Activated T-cell treated with anti-CD3 and anti-CD28 coated beads for 4 hours (primary cell): ENCODE data around the gene SNX33.
"Not testable (repeated sequence)": the region's sequence is repeated elsewhere in the genome, so short reads cannot be mapped to it uniquely, and the experiment has no call there.

ENCODE experiments used
- DNase-seq: peaks from one replicate; pipeline ENCODE4 v3.0.0-alpha.2; 2020

Gene SNX33

DNA sequence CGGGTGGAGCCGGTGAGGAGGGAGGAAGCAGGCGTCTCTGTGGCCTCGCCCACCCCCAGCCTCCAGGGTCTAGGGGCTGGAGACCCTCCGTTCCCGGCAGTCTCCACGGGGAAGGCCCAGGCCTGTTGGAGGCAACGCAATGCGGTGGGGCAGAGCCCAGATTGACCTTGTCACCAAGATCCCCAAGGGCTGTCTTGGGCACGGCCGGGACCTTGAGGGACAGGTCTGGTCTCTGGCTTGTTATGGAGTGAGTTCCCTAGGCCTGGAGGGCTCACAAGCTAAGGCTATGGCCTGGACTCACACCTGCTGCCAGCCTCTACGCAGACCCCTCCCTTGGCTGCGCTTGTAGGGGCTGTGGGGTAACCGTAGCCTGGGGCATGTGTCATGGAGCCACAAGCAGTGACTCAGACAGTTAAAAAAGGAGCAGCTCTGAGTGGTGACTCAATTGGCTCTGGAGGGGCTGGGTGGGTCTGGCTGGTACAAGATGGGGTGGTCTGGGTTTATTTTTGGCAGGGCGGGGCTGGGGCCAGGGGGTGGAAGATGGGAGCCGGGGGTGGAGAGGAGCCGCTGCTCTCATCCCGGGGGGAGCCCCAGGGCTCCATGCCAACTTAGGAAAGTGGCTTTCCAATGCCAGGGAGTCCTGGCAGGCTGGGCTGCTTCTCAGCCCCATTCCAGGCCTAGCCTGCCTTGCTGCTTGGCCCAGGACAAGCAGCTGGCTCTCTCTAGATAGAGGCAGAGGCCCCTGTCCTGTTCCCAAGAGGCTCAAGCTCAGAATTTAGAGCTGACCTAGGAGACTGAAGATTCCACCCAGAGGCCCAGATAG, 55.9 kb downstream of the SNX33 start:
- not testable (repeated sequence) for DNase-seq

DNA sequence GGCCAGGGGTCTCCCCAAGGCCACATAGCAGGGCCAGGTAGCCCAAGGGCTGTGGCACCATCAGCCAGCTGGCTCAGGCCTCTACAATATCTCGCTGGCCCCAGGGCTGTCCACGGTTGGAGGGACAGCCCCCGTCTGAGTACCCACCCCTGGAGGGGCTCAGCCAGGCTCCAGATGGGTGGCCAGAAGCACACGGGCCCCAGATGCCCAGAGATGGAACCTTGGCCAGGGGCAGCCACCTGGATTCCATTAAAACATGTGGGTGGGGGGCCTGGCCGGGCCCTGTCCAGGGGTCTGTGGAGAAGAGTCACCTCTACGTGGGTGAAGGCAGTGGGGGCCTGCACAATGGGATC, 56.5 kb downstream of the SNX33 start:
- DNase-seq = no peak

DNA sequence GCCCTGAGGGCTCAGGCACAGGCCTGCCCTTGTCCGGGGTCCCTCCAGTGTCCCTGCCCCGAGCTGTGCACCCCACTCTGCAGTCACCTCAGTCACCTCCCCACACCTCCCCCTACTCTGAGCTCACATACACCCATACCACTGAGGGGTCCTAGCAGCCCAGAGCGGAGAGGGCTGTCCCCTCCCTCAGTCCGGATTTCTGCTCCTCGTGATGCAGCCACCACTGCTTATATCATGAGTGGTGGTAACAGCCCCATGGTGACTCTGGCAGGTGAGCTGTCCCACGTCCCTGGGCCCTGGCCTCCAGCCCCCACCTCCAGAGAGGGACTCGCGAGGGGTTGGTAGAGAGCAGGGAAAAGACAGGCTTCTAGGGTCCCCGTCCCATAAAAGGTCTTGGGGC, 56.9 kb downstream of the SNX33 start:
- DNase-seq = no peak

DNA sequence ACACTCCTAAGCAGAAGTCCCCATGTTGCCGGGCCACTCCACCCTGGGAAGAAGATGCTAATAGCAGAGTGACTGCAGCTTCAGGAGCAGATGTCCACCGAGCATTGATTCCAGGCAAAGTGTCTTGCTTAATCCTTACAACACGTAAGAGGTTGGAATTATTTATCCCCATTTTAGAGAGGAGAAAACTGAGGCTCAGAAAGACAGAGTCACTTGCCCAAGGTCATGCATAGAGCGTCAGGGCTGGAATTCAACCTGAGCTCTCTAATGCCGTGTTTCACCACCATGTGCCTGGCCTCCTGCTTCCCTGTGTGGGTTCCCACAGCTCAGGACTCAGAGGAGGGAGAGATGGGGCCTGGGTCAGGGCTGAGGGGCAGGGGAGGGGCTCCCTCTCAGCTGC, 57.7 kb downstream of the SNX33 start:
- DNase-seq = not testable (repeated sequence)

DNA sequence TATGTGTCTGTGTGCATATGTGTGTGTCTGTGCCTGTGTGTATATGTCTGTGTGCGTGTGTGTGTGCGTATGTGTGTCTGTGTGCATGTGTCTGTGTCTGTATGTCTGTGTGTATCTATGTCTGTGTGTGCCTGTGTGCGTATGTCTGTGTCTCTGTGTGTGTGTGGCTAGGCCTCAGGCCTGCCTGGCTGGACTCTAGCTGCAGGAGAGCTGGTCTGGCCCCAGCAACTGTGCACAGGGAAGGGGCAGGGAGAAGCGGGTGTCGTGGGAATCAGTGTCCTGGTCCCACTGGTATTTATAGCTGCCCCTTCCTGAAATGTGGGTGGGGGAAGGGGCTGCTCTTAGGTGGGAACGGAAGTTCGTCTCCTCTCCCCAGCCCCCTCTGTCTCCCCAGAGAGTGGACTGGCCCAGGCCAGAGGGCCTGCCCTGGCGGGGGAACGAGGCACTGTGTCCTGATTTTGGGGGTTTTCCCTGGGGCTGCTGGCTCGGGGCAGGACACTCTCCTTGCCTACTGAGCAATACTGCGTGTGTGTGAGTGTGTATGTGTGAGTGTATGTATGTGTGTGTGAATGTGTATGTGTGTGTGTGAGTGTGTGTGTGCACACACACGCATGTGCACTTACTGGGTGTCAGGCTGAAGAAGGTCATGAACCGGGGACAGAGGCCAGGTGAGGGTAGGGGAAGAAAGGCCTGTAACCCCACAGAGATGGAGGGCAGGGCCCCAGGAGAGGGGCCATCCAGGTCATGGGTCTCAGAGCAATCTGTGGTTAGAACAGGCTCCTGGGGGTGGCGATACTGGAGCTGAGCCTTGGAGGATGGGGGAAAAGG, 58.4 kb downstream of the SNX33 start:
- DNase-seq = no peak

DNA sequence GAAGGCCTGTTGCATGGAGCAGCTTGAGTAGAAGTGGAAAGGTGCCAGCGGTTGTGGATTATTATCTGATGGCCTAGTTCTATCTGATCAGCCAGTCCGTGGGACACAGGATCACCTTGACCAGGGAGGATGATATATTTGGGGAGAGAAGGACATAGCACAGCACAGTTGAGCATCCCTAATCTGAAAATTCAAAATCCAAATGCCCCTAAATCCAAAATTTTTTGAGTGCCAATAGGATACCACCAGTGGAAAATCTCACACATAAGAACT, 58.9 kb downstream of the SNX33 start:
- DNase-seq = no peak

DNA sequence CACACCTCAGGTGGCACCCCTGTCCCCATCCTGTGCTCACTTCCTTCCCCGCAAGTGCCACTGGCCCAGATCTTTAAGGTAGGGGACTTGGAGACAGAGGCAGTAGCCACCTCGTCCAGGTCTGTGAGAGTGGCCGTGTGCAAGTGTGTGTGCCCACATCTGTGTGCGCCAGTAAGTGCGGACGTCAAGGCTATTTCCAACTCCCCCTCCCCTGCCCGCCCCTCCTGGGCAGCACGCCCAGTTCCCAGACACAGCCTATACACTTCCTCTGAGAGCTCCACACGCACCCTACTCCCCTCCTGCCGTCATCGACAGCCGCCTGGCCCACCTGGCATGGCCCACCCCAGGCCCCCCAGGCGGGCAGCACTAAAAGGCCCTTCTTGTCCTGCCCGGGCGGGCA, 61.7 kb downstream of the SNX33 start:
- DNase-seq = not testable (repeated sequence)

DNA sequence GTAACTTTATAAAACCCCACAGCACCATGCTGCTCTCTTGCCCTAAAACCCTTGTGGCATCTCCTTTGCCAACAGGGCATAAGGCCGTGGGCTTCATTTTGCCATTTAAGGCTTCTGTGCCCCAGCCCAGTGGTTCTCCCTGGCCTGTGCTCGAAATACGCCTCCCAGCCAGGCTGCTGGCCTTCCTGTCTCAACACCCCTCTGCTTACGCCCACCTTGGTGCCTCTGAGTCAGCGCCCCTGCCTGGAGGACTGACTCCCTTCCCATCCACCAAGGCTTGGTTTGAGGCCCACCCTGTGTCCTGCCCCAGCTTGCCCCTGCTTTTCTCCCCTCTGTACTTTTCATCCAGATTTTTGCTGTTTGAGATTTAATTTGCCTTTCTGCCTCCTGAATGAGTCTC, 63.2 kb downstream of the SNX33 start:
- DNase-seq = not testable (repeated sequence)

DNA sequence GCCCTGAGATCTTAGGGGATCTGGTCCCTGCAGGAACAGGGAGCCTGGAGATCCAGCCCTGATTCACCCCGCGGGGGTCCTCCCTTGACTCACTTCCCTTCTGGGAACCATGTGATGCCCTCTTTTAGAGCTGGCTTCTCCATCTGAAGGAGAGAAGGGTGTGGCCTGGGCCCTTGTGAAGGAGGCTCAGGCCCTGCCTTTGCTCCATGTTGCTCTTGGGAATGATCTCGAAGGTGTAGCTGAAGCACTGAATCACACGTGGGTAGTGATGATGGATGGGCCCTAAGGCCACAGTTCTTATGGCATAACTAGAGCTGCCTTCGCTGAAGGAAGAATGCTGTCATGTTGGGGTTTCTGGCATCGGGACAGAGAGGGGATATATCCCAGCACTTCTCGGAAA, 63.8 kb downstream of the SNX33 start:
- DNase-seq = not testable (repeated sequence)
